ENCODE measurements around the gene ABHD3.
"Not testable (repeated sequence)": the region's sequence is repeated elsewhere in the genome, so short reads cannot be mapped to it uniquely, and the experiment has no call there.

The ABHD3 gene

GRCh38 chr18:21638822-21639221, 65.8 kb downstream of the ABHD3 start:
- no peak for DNase-seq

GRCh38 chr18:21636769-21637168, 67.8 kb downstream of the ABHD3 start:
- DNase-seq: no peak

- DNase-seq: no peak
Observed at GRCh38 chr18:21634588-21635199, 69.9 kb downstream of the ABHD3 start.

- no peak for DNase-seq
Observed at GRCh38 chr18:21632393-21632792, 72.2 kb downstream of the ABHD3 start.

GRCh38 chr18:21629089-21629832, 75.3 kb downstream of the ABHD3 start:
- no peak for DNase-seq

- not testable (repeated sequence) for DNase-seq
Observed at GRCh38 chr18:21621640-21622039, 82.9 kb downstream of the ABHD3 start.

- DNase-seq: peak; percentile 91
Observed at GRCh38 chr18:21612125-21613039, 92.2 kb downstream of the ABHD3 start, which contains the start of gene SNRPD1. Gene SNRPD1 (plus strand): TSS chr18:21612314. CDS start chr18:21612430, 116 bp downstream.

- not testable (repeated sequence) for DNase-seq
Observed at GRCh38 chr18:21611401-21612124, 93.0 kb downstream of the ABHD3 start.

GRCh38 chr18:21605213-21605612, 99.4 kb downstream of the ABHD3 start:
- DNase-seq: no peak

GRCh38 chr18:21604671-21605070, 99.9 kb downstream of the ABHD3 start:
- no peak for DNase-seq

- DNase-seq: no peak
Observed at GRCh38 chr18:21602299-21602587, 102.3 kb downstream of the ABHD3 start.

Data from NCI-H1105 (cell line).